Lower leg skin (tissue), 4 donors: Measurements from ENCODE around the gene TMUB2. TPM values are rescaled to one million over a fixed set of nuclear protein-coding genes. Genes with fewer than 3 reads are reported as not detected.
"Not testable (repeated sequence)": the region's sequence is repeated elsewhere in the genome, so short reads cannot be mapped to it uniquely, and the experiment has no call there.

Source experiments
- DNase-seq, 2 donors: peaks; one replicate each; pipeline ENCODE4 v3.0.0-alpha.2; 2019; ENCODE audit warnings: low spot score in 2 of 2
- H3K4me3 ChIP-seq: fragments of 200-600 bp; sonication (generic); 2 replicates; pipeline ENCODE4 v1.5.1; 2017; ENCODE audit warnings: mild to moderate bottlenecking, low read depth; ENCODE audit not compliant: poor library complexity, severe bottlenecking
- CTCF ChIP-seq, 3 donors: fragments of 450-650 bp; IDR thresholded peaks; one replicate each; pipeline ENCODE4 v1.5.1; 2016; ENCODE audit warnings: antibody characterized with exemption in 3 of 3, mild to moderate bottlenecking in 3 of 3, moderate library complexity in 2 of 3
- POLR2A ChIP-seq, 2 donors: fragments of 450-650 bp; IDR thresholded peaks; one replicate each; pipeline ENCODE4 v1.6.1; 2016 to 2017; ENCODE audit warnings: antibody characterized with exemption in 2 of 2, mild to moderate bottlenecking in 1 of 2, moderate library complexity in 1 of 2
- WGBS, 2 donors: methylation state at CpG; one replicate each; pipeline ENCODE4 v1.1.5; 2018; 5-methylcytosine and 5-hydroxymethylcytosine counted together
- intact Hi-C: fragments of 100-400 bp; cut with DNase I; formaldehyde crosslinking; loops from one replicate; pipeline ENCODE4 v1.15.0; 2023; ENCODE audit warnings: low total_unique reads
- total RNA-seq, 4 donors: library from RNA; depleted of rRNA; stranded (reverse); fragments of >200 nt; gene quantifications; one replicate each; pipeline ENCODE4 v1.1.0, GENCODE V29; 2016

Gene TMUB2
- total RNA-seq, 4 donors from 2014 or later = 23.4 to 44.5 (median 34.8) TPM

- 76 to 87% methylated on average over 9 of the region's 9 CpGs for WGBS, 2 donors
Observed at GRCh38 chr17:44230140-44230539, 43.4 kb downstream of the TMUB2 start.

GRCh38 chr17:44232061-44232460 lies 45.3 kb downstream of the TMUB2 start:
- no peak for TF ChIP-seq POLR2A (IDR thresholded peaks at IDR 0.05)
- intact Hi-C loops = no loop called here
- no peak overlapping the region for H3K4me3 ChIP-seq
- DNase-seq = no peak
- 91 to 92% methylated on average over 7 of the region's 7 CpGs for WGBS, 2 donors

More at GRCh38 chr17:44230140-44230539, 43.4 kb downstream of the TMUB2 start:
- TF ChIP-seq CTCF (IDR thresholded peaks at IDR 0.05) (no peak), POLR2A (IDR thresholded peaks at IDR 0.05) (no peak)
- no peak overlapping the region for H3K4me3 ChIP-seq
- no peak for DNase-seq
- intact Hi-C loops = no loop called here

GRCh38 chr17:44233582-44233981 lies 46.8 kb downstream of the TMUB2 start:
- TF ChIP-seq POLR2A (IDR thresholded peaks at IDR 0.05) (no peak), CTCF (IDR thresholded peaks at IDR 0.05) (no peak)
- DNase-seq = no peak
- H3K4me3 ChIP-seq = no peak overlapping the region
- intact Hi-C loops = no loop called here
- 80 to 87% methylated on average over 5 of the region's 5 CpGs for WGBS, 2 donors

- intact Hi-C loops = no loop called here
Observed at GRCh38 chr17:44235583-44235936, 48.8 kb downstream of the TMUB2 start.

GRCh38 chr17:44236444-44236991 lies 49.7 kb downstream of the TMUB2 start:
- no peak for DNase-seq
- H3K4me3 ChIP-seq = no peak overlapping the region
- TF ChIP-seq POLR2A (IDR thresholded peaks at IDR 0.05) (no peak), CTCF (IDR thresholded peaks at IDR 0.05) (no peak)
- WGBS, 2 donors = 76 to 77% methylated on average over 5 of the region's 5 CpGs
- intact Hi-C loops = no loop called here

More at GRCh38 chr17:44235583-44235936, 48.8 kb downstream of the TMUB2 start:
- no peak overlapping the region for H3K4me3 ChIP-seq
- TF ChIP-seq CTCF (IDR thresholded peaks at IDR 0.05) (no peak), POLR2A (IDR thresholded peaks at IDR 0.05) (no peak)
- DNase-seq = no peak
- WGBS, 2 donors = 74 to 80% methylated on average over 5 of the region's 5 CpGs

- WGBS, 2 donors = 80 to 95% methylated on average over 12 to 18 of the region's 28 CpGs
- intact Hi-C loops, DNase-seq, H3K4me3 ChIP-seq: not testable (repeated sequence)
Observed at GRCh38 chr17:44237886-44238285, 51.1 kb downstream of the TMUB2 start.

- intact Hi-C loops = no loop called here
- TF ChIP-seq CTCF (IDR thresholded peaks at IDR 0.05) (no peak), POLR2A (IDR thresholded peaks at IDR 0.05) (no peak)
- H3K4me3 ChIP-seq = no peak overlapping the region
- DNase-seq = no peak
- 60 to 63% methylated on average over 6 of the region's 6 CpGs for WGBS, 2 donors
Observed at GRCh38 chr17:44241106-44241624, 54.4 kb downstream of the TMUB2 start.
